Skin epidermis (tissue), 12 donors: ENCODE data around the gene HNRNPA0.
"Not testable (repeated sequence)": the region's sequence is repeated elsewhere in the genome, so short reads cannot be mapped to it uniquely, and the experiment has no call there.

ENCODE experiments used
- H3K27ac ChIP-seq, 21 experiments: fragments of 200-600 bp; sonication (generic) in 11 of 21; one replicate each; pipeline ENCODE4 v1.5.0; 2020; ENCODE audit warnings: mild to moderate bottlenecking in 3 of 21, inconsistent platforms in 2 of 21, moderate library complexity in 2 of 21
- H3K4me3 ChIP-seq, 7 experiments: fragments of 200-600 bp; sonication (generic) in 2 of 7; one replicate each; pipeline ENCODE4 v1.5.0; 2020; ENCODE audit warnings: inconsistent platforms in 2 of 7, mild to moderate bottlenecking in 2 of 7, moderate library complexity in 1 of 7

HNRNPA0 gene

GRCh38 chr5:137754188-137754960, at the start of gene HNRNPA0:
Gene HNRNPA0, minus strand, starts transcription at chr5:137754363. Its CDS starts 297 bp downstream, at chr5:137754066.
- Histone ChIP-seq H3K27ac (peak within 1 kb of the TSS; percentile 95 to 100 (median 100)), H3K4me3 (peak within 1 kb of the TSS; percentile 78 to 95 (median 84))

GRCh38 chr5:137802282-137803210, 48.4 kb upstream of the HNRNPA0 start:
- Histone ChIP-seq H3K27ac (no peak overlapping the region), H3K4me3 (no peak overlapping the region)

- no peak overlapping the region for H3K27ac ChIP-seq
These were observed 46.7 kb upstream of the HNRNPA0 start for GRCh38 chr5:137800700-137801411.

GRCh38 chr5:137796279-137796678, 42.1 kb upstream of the HNRNPA0 start:
- no peak overlapping the region for H3K4me3 ChIP-seq
- no peak overlapping the region for H3K27ac ChIP-seq

More at GRCh38 chr5:137800700-137801411, 46.7 kb upstream of the HNRNPA0 start:
- H3K4me3 ChIP-seq = no peak overlapping the region

GRCh38 chr5:137794863-137795262, 40.7 kb upstream of the HNRNPA0 start:
- no peak overlapping the region for H3K27ac ChIP-seq
- H3K4me3 ChIP-seq = no peak overlapping the region

- H3K4me3 ChIP-seq = no peak overlapping the region
- no peak overlapping the region for H3K27ac ChIP-seq
These were observed 38.1 kb upstream of the HNRNPA0 start for GRCh38 chr5:137792303-137792702.

- no peak overlapping the region for H3K4me3 ChIP-seq
- H3K27ac ChIP-seq = no peak overlapping the region
These were observed 37.6 kb upstream of the HNRNPA0 start for GRCh38 chr5:137791799-137792198.

- no peak overlapping the region for H3K27ac ChIP-seq
- H3K4me3 ChIP-seq = no peak overlapping the region
These were observed 37.2 kb upstream of the HNRNPA0 start for GRCh38 chr5:137791387-137791786.

- H3K27ac ChIP-seq, H3K4me3 ChIP-seq: not testable (repeated sequence)
These were observed 34.4 kb upstream of the HNRNPA0 start for GRCh38 chr5:137788560-137788959.

- no peak overlapping the region for H3K4me3 ChIP-seq
- H3K27ac ChIP-seq = no peak overlapping the region
These were observed 28.9 kb upstream of the HNRNPA0 start for GRCh38 chr5:137782984-137783536.

GRCh38 chr5:137782055-137782454, 27.9 kb upstream of the HNRNPA0 start:
- Histone ChIP-seq H3K27ac (no peak overlapping the region), H3K4me3 (no peak overlapping the region)

- Histone ChIP-seq H3K27ac (no peak overlapping the region), H3K4me3 (no peak overlapping the region)
These were observed 24.8 kb upstream of the HNRNPA0 start for GRCh38 chr5:137778772-137779564.

GRCh38 chr5:137767937-137768336, 13.8 kb upstream of the HNRNPA0 start:
- H3K27ac ChIP-seq, H3K4me3 ChIP-seq: not testable (repeated sequence)

- Histone ChIP-seq H3K27ac (no peak overlapping the region), H3K4me3 (no peak overlapping the region)
These were observed 7.4 kb upstream of the HNRNPA0 start for GRCh38 chr5:137761566-137761965.

GRCh38 chr5:137760719-137761516, 6.8 kb upstream of the HNRNPA0 start:
- Histone ChIP-seq H3K27ac (no peak overlapping the region), H3K4me3 (no peak overlapping the region)

- no peak overlapping the region for H3K27ac ChIP-seq
- no peak overlapping the region for H3K4me3 ChIP-seq
These were observed 6.1 kb upstream of the HNRNPA0 start for GRCh38 chr5:137760294-137760693.

GRCh38 chr5:137758715-137759306, 4.6 kb upstream of the HNRNPA0 start:
- H3K4me3 ChIP-seq = no peak overlapping the region
- no peak overlapping the region for H3K27ac ChIP-seq

- Histone ChIP-seq H3K4me3 (no peak overlapping the region), H3K27ac (no peak overlapping the region)
These were observed 4.0 kb upstream of the HNRNPA0 start for GRCh38 chr5:137758121-137758520.
